ENCODE data around the gene CARS2. TPM values are rescaled to one million over a fixed set of nuclear protein-coding genes. Genes with fewer than 3 reads are reported as not detected.

Gene CARS2
- total RNA-seq, 3 donors from 2014 or later = 39.8 to 71.4 (median 56.4) TPM

DNA sequence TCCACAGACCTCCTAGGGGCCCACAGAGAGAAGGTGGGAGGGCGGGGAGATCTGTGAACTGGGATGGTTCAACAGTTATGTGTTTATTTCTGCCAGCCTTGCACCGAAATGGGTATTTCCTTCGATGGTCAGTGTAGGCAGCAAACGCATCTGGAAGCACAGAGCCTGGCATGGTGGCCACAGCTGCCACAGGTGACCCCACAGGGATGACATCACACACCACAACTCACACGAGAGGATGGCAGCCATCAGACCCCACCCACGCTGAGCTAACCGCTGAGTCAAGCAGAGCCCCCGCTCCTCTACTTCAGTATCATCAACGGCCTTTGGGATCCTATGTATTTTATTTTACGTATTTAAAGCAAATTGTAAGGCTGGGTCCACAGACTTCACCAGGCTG lies 53.2 kb downstream of the CARS2 start:
- ATAC-seq = no peak

DNA sequence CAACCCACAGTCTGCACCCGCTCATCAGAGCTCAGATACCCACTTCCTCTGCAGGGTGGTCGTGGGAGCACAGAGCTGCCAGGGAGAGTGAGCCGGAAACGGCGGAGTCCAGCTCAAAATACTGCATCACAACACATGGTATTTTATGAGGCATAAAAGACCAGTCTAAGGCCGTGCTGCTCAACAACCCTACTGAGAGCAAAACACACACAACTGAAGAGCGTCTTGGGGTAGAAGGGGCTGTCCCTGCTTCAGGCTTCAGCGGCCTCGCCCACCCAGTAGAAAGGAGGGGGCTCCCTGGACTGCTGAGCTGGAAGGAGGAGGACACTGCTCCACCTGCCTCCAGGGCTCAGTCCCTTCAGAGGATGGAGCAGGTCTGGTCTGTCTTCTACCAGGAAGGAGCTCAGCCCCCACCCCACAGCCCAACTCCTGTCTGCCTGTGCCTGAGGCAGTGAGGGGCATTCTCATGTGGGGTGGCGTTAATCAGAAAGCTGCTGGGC lies 53.6 kb downstream of the CARS2 start:
- Histone ChIP-seq H3K36me3 (ENCODE audit: low read depth) (peaks cover 4% of the 10 kb centered on the region), H3K4me3 (no peak overlapping the region), H3K4me1 (ENCODE audit: low read depth) (no peaks in the 10 kb centered on the region), H3K9me3 (no peaks in the 10 kb centered on the region)
- DNase-seq (no peak), ATAC-seq (no peak)
- intact Hi-C loops (cut with DNase I, micrococcal nuclease) = loop anchor here in 1 of 2 donors (10.0 kb wide), 1 partner anchor 57 kb away; no protein-coding TSS in a partner anchor
- TF ChIP-seq, protein P1, sequence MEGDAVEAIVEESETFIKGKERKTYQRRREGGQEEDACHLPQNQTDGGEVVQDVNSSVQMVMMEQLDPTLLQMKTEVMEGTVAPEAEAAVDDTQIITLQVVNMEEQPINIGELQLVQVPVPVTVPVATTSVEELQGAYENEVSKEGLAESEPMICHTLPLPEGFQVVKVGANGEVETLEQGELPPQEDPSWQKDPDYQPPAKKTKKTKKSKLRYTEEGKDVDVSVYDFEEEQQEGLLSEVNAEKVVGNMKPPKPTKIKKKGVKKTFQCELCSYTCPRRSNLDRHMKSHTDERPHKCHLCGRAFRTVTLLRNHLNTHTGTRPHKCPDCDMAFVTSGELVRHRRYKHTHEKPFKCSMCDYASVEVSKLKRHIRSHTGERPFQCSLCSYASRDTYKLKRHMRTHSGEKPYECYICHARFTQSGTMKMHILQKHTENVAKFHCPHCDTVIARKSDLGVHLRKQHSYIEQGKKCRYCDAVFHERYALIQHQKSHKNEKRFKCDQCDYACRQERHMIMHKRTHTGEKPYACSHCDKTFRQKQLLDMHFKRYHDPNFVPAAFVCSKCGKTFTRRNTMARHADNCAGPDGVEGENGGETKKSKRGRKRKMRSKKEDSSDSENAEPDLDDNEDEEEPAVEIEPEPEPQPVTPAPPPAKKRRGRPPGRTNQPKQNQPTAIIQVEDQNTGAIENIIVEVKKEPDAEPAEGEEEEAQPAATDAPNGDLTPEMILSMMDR (IDR thresholded peaks at IDR 0.05) = no peak

More for the DNA sequence above, 53.2 kb downstream of the CARS2 start:
- no peak for DNase-seq
- H3K36me3 ChIP-seq (ENCODE audit: low read depth) = peaks cover 4% of the 10 kb centered on the region
- H3K4me3 ChIP-seq = no peak overlapping the region
- H3K4me1 ChIP-seq (ENCODE audit: low read depth) = no peaks in the 10 kb centered on the region
- TF ChIP-seq, protein P1 (IDR thresholded peaks at IDR 0.05) = no peak
- intact Hi-C loops (cut with DNase I, micrococcal nuclease) = loop anchor here in 1 of 2 donors (10.0 kb wide), 1 partner anchor 58 kb away; no protein-coding TSS in a partner anchor
- no peaks in the 10 kb centered on the region for H3K9me3 ChIP-seq

- no peaks in the 10 kb centered on the region for H3K9me3 ChIP-seq
- no peak overlapping the region for H3K4me3 ChIP-seq
- intact Hi-C loops (cut with DNase I, micrococcal nuclease) = loop anchor here in 1 of 2 donors (10.0 kb wide), 1 partner anchor 57 kb away; no protein-coding TSS in a partner anchor
- DNase-seq (no peak), ATAC-seq (no peak)
- TF ChIP-seq, protein P1 (IDR thresholded peaks at IDR 0.05) = no peak
- no peaks in the 10 kb centered on the region for H3K4me1 ChIP-seq (ENCODE audit: low read depth)
- peaks cover 4% of the 10 kb centered on the region for H3K36me3 ChIP-seq (ENCODE audit: low read depth)
These were observed 54.1 kb downstream of the CARS2 start for GRCh38 chr13:110651726-110652230.

- ATAC-seq = no peak
- intact Hi-C loops (cut with DNase I, micrococcal nuclease) = loop anchor here in 1 of 2 donors (10.0 kb wide), 1 partner anchor 56 kb away; no protein-coding TSS in a partner anchor
- Histone ChIP-seq H3K4me1 (ENCODE audit: low read depth) (no peaks in the 10 kb centered on the region), H3K36me3 (ENCODE audit: low read depth) (peaks cover 4% of the 10 kb centered on the region), H3K4me3 (no peak overlapping the region), H3K9me3 (no peaks in the 10 kb centered on the region)
- TF ChIP-seq, protein P1 (IDR thresholded peaks at IDR 0.05) = no peak
- no peak for DNase-seq
These were observed 54.6 kb downstream of the CARS2 start for GRCh38 chr13:110651271-110651670.

DNA sequence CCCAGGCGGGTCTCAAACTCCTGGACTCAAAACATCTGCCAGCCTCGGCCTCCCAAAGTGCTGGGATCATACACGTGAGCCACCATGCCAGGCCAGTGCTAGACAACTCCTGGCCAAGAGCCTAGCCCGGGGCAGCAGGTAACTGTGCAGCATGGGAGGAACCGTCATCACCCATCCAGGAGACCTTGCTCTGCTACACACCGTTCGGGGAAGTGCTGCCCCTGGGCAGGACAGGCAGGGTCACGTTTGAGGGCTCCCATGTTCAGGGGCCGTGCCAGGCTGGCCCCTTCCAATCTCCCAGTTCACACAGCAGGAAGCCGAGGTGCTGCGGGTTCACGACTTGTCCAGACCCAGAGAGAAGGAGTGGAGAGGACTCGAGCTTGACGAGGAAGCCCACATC lies 55.5 kb downstream of the CARS2 start:
- no peak for ATAC-seq
- TF ChIP-seq, protein P1 (IDR thresholded peaks at IDR 0.05) = no peak
- DNase-seq = no peak
- H3K4me1 ChIP-seq (ENCODE audit: low read depth) = no peaks in the 10 kb centered on the region
- intact Hi-C loops (cut with DNase I, micrococcal nuclease) = loop anchor here in 1 of 2 donors (10.0 kb wide), 1 partner anchor 56 kb away; no protein-coding TSS in a partner anchor
- no peak overlapping the region for H3K4me3 ChIP-seq
- no peaks in the 10 kb centered on the region for H3K9me3 ChIP-seq
- H3K36me3 ChIP-seq (ENCODE audit: low read depth) = peaks cover 4% of the 10 kb centered on the region

Data from mucosa of descending colon (tissue), 3 donors.